ENCODE data around the gene SLC25A41. TPM values are rescaled to one million over a fixed set of nuclear protein-coding genes. Genes with fewer than 3 reads are reported as not detected.
A peak's percentile ranks its signal among the peaks of the same experiment; 100 is the strongest.

SLC25A41 gene
- total and polyA plus RNA-seq, 2 of the 8 experiments (the other 6 are each of a cell fraction or from before 2014, with no cell fraction given): 0.50 TPM; not detected in 1

- TF ChIP-seq RXRA (IDR thresholded peaks at IDR 0.05; ENCODE audit: insufficient read depth, low read depth, low read length) (no peak), JUND (IDR thresholded peaks at IDR 0.05; ENCODE audit: low read length) (no peak), TAF1 (IDR thresholded peaks at IDR 0.05; ENCODE audit: low read depth, low read length) (peak; percentile 85), SP4 (IDR thresholded peaks at IDR 0.05; ENCODE audit: low read length) (no peak), KDM1A (IDR thresholded peaks at IDR 0.05; ENCODE audit: borderline replicate concordance, low read length) (no peak), KDM5A (IDR thresholded peaks at IDR 0.05; ENCODE audit: low read length) (no peak), GABPA (IDR thresholded peaks at IDR 0.05; ENCODE audit: borderline replicate concordance, insufficient read depth, low read length) (no peak), SIRT6 (IDR thresholded peaks at IDR 0.05; ENCODE audit: low read length) (no peak), RFX5 (IDR thresholded peaks at IDR 0.05; ENCODE audit: borderline replicate concordance, low read depth, low read length) (no peak), SRF (IDR thresholded peaks at IDR 0.05; ENCODE audit: low read depth, low read length) (no peak), FOSL1 (IDR thresholded peaks at IDR 0.05; ENCODE audit: insufficient read depth, low read depth, low read length) (no peak), ZNF274 (IDR thresholded peaks at IDR 0.05; ENCODE audit: borderline replicate concordance, extremely low read depth, low read length) (no peak), SP1 (IDR thresholded peaks at IDR 0.05; ENCODE audit: low read depth, low read length) (no peak), SP2 (IDR thresholded peaks at IDR 0.05; ENCODE audit: low read length) (no peak), PHF8 (conservative IDR thresholded peaks at IDR 0.05; ENCODE audit: low read depth, low read length) (peak; percentile 79), NANOG (IDR thresholded peaks at IDR 0.05; ENCODE audit: insufficient read depth, low read depth, low read length, poor library complexity, severe bottlenecking) (no peak), RAD21 (IDR thresholded peaks at IDR 0.05 in 1 of 2, conservative IDR thresholded peaks at IDR 0.05 in 1 of 2; ENCODE audit: low read depth in 2 of 2, low read length in 2 of 2) (no peak), BCL11A (IDR thresholded peaks at IDR 0.05; ENCODE audit: low read depth in 2 of 2, low read length in 2 of 2) (no peak), CHD1 (IDR thresholded peaks at IDR 0.05; ENCODE audit: low read depth, low read length) (no peak; the same call in 1 of the 2 replicates), MAFK (IDR thresholded peaks at IDR 0.05; ENCODE audit: low read depth, low read length) (no peak), CREB1 (IDR thresholded peaks at IDR 0.05) (peak; percentile 83), MAX (IDR thresholded peaks at IDR 0.05) (peak; percentile 26; the same call in 1 of the 2 replicates), CTCF (IDR thresholded peaks at IDR 0.05; ENCODE audit: control extremely low read depth in 1 of 3, insufficient read depth in 1 of 3, low read depth in 1 of 3, low read length in 3 of 3) (no peak)
Measured at GRCh38 chr19:6424195-6424938, 9.2 kb downstream of the SLC25A41 start, which contains the start of gene KHSRP (continued).

Data from H1 (cell line).